Suprapubic skin (tissue), 4 donors: ENCODE measurements around the gene PDGFB. TPM values are rescaled to one million over a fixed set of nuclear protein-coding genes. Genes with fewer than 3 reads are reported as not detected.
A peak's percentile ranks its signal among the peaks of the same experiment; 100 is the strongest.

Experiments
- DNase-seq, 2 donors: peaks; one replicate each; pipeline ENCODE4 v3.0.0-alpha.2; 2019; ENCODE audit warnings: low spot score in 2 of 2
- H3K27ac ChIP-seq: fragments of 200-600 bp; sonication (generic); one replicate; pipeline ENCODE4 v1.5.1; 2019
- H3K27me3 ChIP-seq: fragments of 200-600 bp; sonication (generic); one replicate; pipeline ENCODE4 v1.5.1; 2019
- H3K36me3 ChIP-seq: fragments of 200-600 bp; sonication (generic); one replicate; pipeline ENCODE4 v1.5.1; 2019
- H3K4me1 ChIP-seq: fragments of 200-600 bp; sonication (generic); one replicate; pipeline ENCODE4 v1.5.1; 2019
- H3K4me3 ChIP-seq: fragments of 200-600 bp; sonication (generic); one replicate; pipeline ENCODE4 v1.5.1; 2019; ENCODE audit warnings: mild to moderate bottlenecking
- H3K9me3 ChIP-seq: fragments of 200-600 bp; sonication (generic); one replicate; pipeline ENCODE4 v1.5.1; 2019
- CTCF ChIP-seq, 2 donors: fragments of 200-600 bp in 1 of 2; fragments of 450-650 bp in 1 of 2; sonication (generic) in 1 of 2; IDR thresholded peaks; one replicate each; pipeline ENCODE4 v1.5.1; 2016 to 2019; ENCODE audit warnings: antibody characterized with exemption in 2 of 2, mild to moderate bottlenecking in 1 of 2, moderate library complexity in 1 of 2
- EP300 ChIP-seq: sonication (generic); formaldehyde crosslinking; IDR thresholded peaks from one replicate; pipeline ENCODE4 v1.6.1; 2017; ENCODE audit warnings: antibody characterized with exemption
- POLR2A ChIP-seq, 2 donors: fragments of 450-650 bp; IDR thresholded peaks; one replicate each; pipeline ENCODE4 v1.6.1; 2017; ENCODE audit warnings: antibody characterized with exemption in 2 of 2, mild to moderate bottlenecking in 2 of 2, moderate library complexity in 2 of 2
- POLR2AphosphoS5 ChIP-seq, 3 donors: sonication (generic); formaldehyde crosslinking; IDR thresholded peaks; one replicate each; pipeline ENCODE4 v1.6.1; 2017; ENCODE audit warnings: antibody characterized with exemption in 3 of 3
- WGBS: methylation state at CpG from one replicate; pipeline ENCODE4 v1.1.5; 2018; 5-methylcytosine and 5-hydroxymethylcytosine counted together
- total RNA-seq, 4 donors: library from RNA; depleted of rRNA; stranded (reverse); fragments of >200 nt; gene quantifications; one replicate each; pipeline ENCODE4 v1.1.0, GENCODE V29; 2016

The PDGFB gene
- total RNA-seq, 4 donors from 2014 or later, result 10.5 to 20.6 (median 12.0) TPM

- H3K9me3 ChIP-seq, result no peaks in the 10 kb centered on the region
- H3K4me1 ChIP-seq, result peaks cover 46% of the 10 kb centered on the region
- H3K27ac ChIP-seq, result no peak overlapping the region
- no peaks in the 10 kb centered on the region for H3K27me3 ChIP-seq
- no peak for DNase-seq
- WGBS, result 97% methylated on average over 3 of the region's 3 CpGs
- H3K4me3 ChIP-seq, result no peak overlapping the region
- TF ChIP-seq EP300 (no peak), POLR2A (IDR thresholded peaks at IDR 0.05) (no peak), CTCF (IDR thresholded peaks at IDR 0.05) (no peak), POLR2AphosphoS5 (IDR thresholded peaks at IDR 0.05) (no peak)
- no peaks in the 10 kb centered on the region for H3K36me3 ChIP-seq
These were observed 40.2 kb upstream of the PDGFB start for GRCh38 chr22:39284983-39285382.

GRCh38 chr22:39284142-39284980 is 39.6 kb upstream of the PDGFB start:
- Histone ChIP-seq H3K9me3 (no peaks in the 10 kb centered on the region), H3K27me3 (no peaks in the 10 kb centered on the region), H3K36me3 (no peaks in the 10 kb centered on the region), H3K27ac (peak overlapping the region; percentile 63), H3K4me1 (peaks cover 41% of the 10 kb centered on the region), H3K4me3 (no peak overlapping the region)
- 87% methylated on average over 9 of the region's 19 CpGs for WGBS
- no peak for DNase-seq
- no peak for TF ChIP-seq CTCF (IDR thresholded peaks at IDR 0.05)
- TF ChIP-seq POLR2A (IDR thresholded peaks at IDR 0.05), result no peak
- no peak for TF ChIP-seq EP300
- no peak for TF ChIP-seq POLR2AphosphoS5 (IDR thresholded peaks at IDR 0.05)

GRCh38 chr22:39283322-39284141 is 38.8 kb upstream of the PDGFB start:
- Histone ChIP-seq H3K4me3 (no peak overlapping the region), H3K27me3 (no peaks in the 10 kb centered on the region), H3K9me3 (no peaks in the 10 kb centered on the region), H3K36me3 (no peaks in the 10 kb centered on the region), H3K27ac (peak overlapping the region; percentile 63), H3K4me1 (peaks cover 38% of the 10 kb centered on the region)
- TF ChIP-seq POLR2AphosphoS5 (IDR thresholded peaks at IDR 0.05), result no peak
- TF ChIP-seq EP300, result no peak
- TF ChIP-seq POLR2A (IDR thresholded peaks at IDR 0.05), result no peak
- no peak for TF ChIP-seq CTCF (IDR thresholded peaks at IDR 0.05)
- DNase-seq, result peak in 1 of 2 donors; percentile 79
- WGBS, result 70% methylated on average over 2 of the region's 27 CpGs

GRCh38 chr22:39282645-39283321 is 38.0 kb upstream of the PDGFB start:
- H3K27me3 ChIP-seq, result no peaks in the 10 kb centered on the region
- no peak for DNase-seq
- H3K4me1 ChIP-seq, result peaks cover 44% of the 10 kb centered on the region
- no peak overlapping the region for H3K4me3 ChIP-seq
- no peaks in the 10 kb centered on the region for H3K9me3 ChIP-seq
- no peak for TF ChIP-seq POLR2AphosphoS5 (IDR thresholded peaks at IDR 0.05)
- TF ChIP-seq EP300, result no peak
- TF ChIP-seq CTCF (IDR thresholded peaks at IDR 0.05), result no peak
- no peak for TF ChIP-seq POLR2A (IDR thresholded peaks at IDR 0.05)
- H3K36me3 ChIP-seq, result no peaks in the 10 kb centered on the region
- peak overlapping the region; percentile 63 for H3K27ac ChIP-seq
- WGBS, result 53% methylated on average over 6 of the region's 9 CpGs
